HuH-7 (cell line): ENCODE data around the gene OGDH.

ENCODE experiments used
- DNase-seq: peaks from one replicate; pipeline ENCODE4 v3.0.0; 2011; ENCODE audit warnings: low spot score

The OGDH gene

GRCh38 chr7:44637788-44638594, 31.6 kb downstream of the OGDH start:
- no peak for DNase-seq

- no peak for DNase-seq
Measured at GRCh38 chr7:44638611-44639557, 32.5 kb downstream of the OGDH start.

GRCh38 chr7:44639671-44640321, 33.4 kb downstream of the OGDH start:
- peak; percentile 37 for DNase-seq

GRCh38 chr7:44643206-44643605, 36.8 kb downstream of the OGDH start:
- DNase-seq, result no peak

- DNase-seq, result no peak
Measured at GRCh38 chr7:44645254-44645653, 38.8 kb downstream of the OGDH start.

GRCh38 chr7:44645696-44646095, 39.3 kb downstream of the OGDH start:
- DNase-seq, result no peak

- no peak for DNase-seq
Measured at GRCh38 chr7:44646176-44646920, 39.9 kb downstream of the OGDH start.

- no peak for DNase-seq
Measured at GRCh38 chr7:44646921-44647636, 40.7 kb downstream of the OGDH start.

GRCh38 chr7:44647981-44648714, 41.7 kb downstream of the OGDH start:
- no peak for DNase-seq

GRCh38 chr7:44650242-44650641, 43.8 kb downstream of the OGDH start:
- DNase-seq, result no peak

GRCh38 chr7:44650772-44651171, 44.3 kb downstream of the OGDH start:
- DNase-seq, result no peak

GRCh38 chr7:44652535-44652934, 46.1 kb downstream of the OGDH start:
- no peak for DNase-seq

- no peak for DNase-seq
Measured at GRCh38 chr7:44654255-44654796, 47.9 kb downstream of the OGDH start.

GRCh38 chr7:44655341-44655740, 48.9 kb downstream of the OGDH start:
- no peak for DNase-seq

- DNase-seq, result no peak
Measured at GRCh38 chr7:44658979-44659378, 52.6 kb downstream of the OGDH start.

GRCh38 chr7:44661233-44661632, 54.8 kb downstream of the OGDH start:
- DNase-seq, result no peak

GRCh38 chr7:44664780-44665461, 58.5 kb downstream of the OGDH start:
- DNase-seq, result peak; percentile 14

GRCh38 chr7:44665531-44666213, 59.2 kb downstream of the OGDH start:
- no peak for DNase-seq

GRCh38 chr7:44666566-44666965, 60.1 kb downstream of the OGDH start:
- DNase-seq, result no peak
